HFF-Myc (cell line): ENCODE measurements around the gene RUNX1.

ENCODE experiments used
- DNase-seq: peaks from one replicate; pipeline ENCODE4 v3.0.0-alpha.2; 2011; ENCODE audit warnings: low read depth; ENCODE audit errors: extremely low read depth
- H3K4me3 ChIP-seq: replicated peaks from 2 replicates; pipeline ENCODE4 v1.5.1; 2011; ENCODE audit warnings: low read depth, mild to moderate bottlenecking, control low read depth, low read length
- CTCF ChIP-seq: IDR thresholded peaks from 2 replicates; pipeline ENCODE4 v1.5.1; 2012; ENCODE audit warnings: mild to moderate bottlenecking, low read depth, low read length, control low read depth; ENCODE audit errors: missing control alignments

The RUNX1 gene

GRCh38 chr21:34858559-34858958 lies 190.5 kb downstream of the RUNX1 start:
- H3K4me3 ChIP-seq: no peak overlapping the region
- DNase-seq: no peak
- no peak for TF ChIP-seq CTCF

- peak; percentile 19 for TF ChIP-seq CTCF
- DNase-seq: no peak
- H3K4me3 ChIP-seq: no peak overlapping the region
Observed at GRCh38 chr21:34857874-34858273, 191.2 kb downstream of the RUNX1 start.

- no peak for TF ChIP-seq CTCF
- DNase-seq: no peak
- no peak overlapping the region for H3K4me3 ChIP-seq
Observed at GRCh38 chr21:34857122-34857713, 191.9 kb downstream of the RUNX1 start.

- no peak for TF ChIP-seq CTCF
- H3K4me3 ChIP-seq: no peak overlapping the region
- no peak for DNase-seq
Observed at GRCh38 chr21:34852448-34852847, 196.7 kb downstream of the RUNX1 start.

- TF ChIP-seq CTCF: no peak
- DNase-seq: no peak
- no peak overlapping the region for H3K4me3 ChIP-seq
Observed at GRCh38 chr21:34850166-34850690, 198.9 kb downstream of the RUNX1 start.

GRCh38 chr21:34846601-34847112 lies 202.4 kb downstream of the RUNX1 start:
- H3K4me3 ChIP-seq: no peak overlapping the region
- no peak for TF ChIP-seq CTCF
- peak; percentile 71 for DNase-seq
